NCI-H146 (cell line): ENCODE measurements around the gene GPR155.
"Not testable (repeated sequence)": the region's sequence is repeated elsewhere in the genome, so short reads cannot be mapped to it uniquely, and the experiment has no call there.

Source experiments
- DNase-seq: peaks from one replicate; lab custom pipeline; 2025; lab: John Stamatoyannopoulos, UW

GPR155 gene

GRCh38 chr2:174490051-174490450 is 3.2 kb upstream of the GPR155 start:
- DNase-seq = no peak

GRCh38 chr2:174489520-174489919 is 2.7 kb upstream of the GPR155 start:
- not testable (repeated sequence) for DNase-seq

- no peak for DNase-seq
Observed at GRCh38 chr2:174487820-174488162, 962 bp upstream of the GPR155 start.

GRCh38 chr2:174487108-174487819 is 435 bp upstream of the GPR155 start:
- peak; percentile 96 for DNase-seq

GRCh38 chr2:174485788-174486562 is 854 bp downstream of the GPR155 start:
- DNase-seq = peak; percentile 2

- DNase-seq = not testable (repeated sequence)
Observed at GRCh38 chr2:174485045-174485444, 1.8 kb downstream of the GPR155 start.

- DNase-seq = no peak
Observed at GRCh38 chr2:174484573-174484972, 2.3 kb downstream of the GPR155 start.

- DNase-seq = no peak
Observed at GRCh38 chr2:174482854-174483253, 4.0 kb downstream of the GPR155 start.

- DNase-seq = peak; percentile 74
Observed at GRCh38 chr2:174477759-174478158, 9.1 kb downstream of the GPR155 start.

- DNase-seq = no peak
Observed at GRCh38 chr2:174473796-174474195, 13.0 kb downstream of the GPR155 start.

- peak; percentile 30 for DNase-seq
Observed at GRCh38 chr2:174465327-174465726, 21.5 kb downstream of the GPR155 start.

GRCh38 chr2:174461221-174461620 is 25.6 kb downstream of the GPR155 start:
- DNase-seq = no peak

GRCh38 chr2:174454566-174454965 is 32.3 kb downstream of the GPR155 start:
- no peak for DNase-seq

GRCh38 chr2:174450021-174450816 is 36.6 kb downstream of the GPR155 start:
- DNase-seq = no peak

- peak; percentile 19 for DNase-seq
Observed at GRCh38 chr2:174449033-174449432, 37.8 kb downstream of the GPR155 start.

GRCh38 chr2:174446531-174446930 is 40.3 kb downstream of the GPR155 start:
- DNase-seq = no peak

- DNase-seq = no peak
Observed at GRCh38 chr2:174445248-174445647, 41.6 kb downstream of the GPR155 start.

- no peak for DNase-seq
Observed at GRCh38 chr2:174444761-174445160, 42.1 kb downstream of the GPR155 start.

- DNase-seq = no peak
Observed at GRCh38 chr2:174442546-174443510, 44.0 kb downstream of the GPR155 start.

GRCh38 chr2:174439950-174440349 is 46.9 kb downstream of the GPR155 start:
- no peak for DNase-seq

GRCh38 chr2:174439323-174439722 is 47.5 kb downstream of the GPR155 start:
- DNase-seq = no peak
